HG03575 (cell line): Measurements from ENCODE around the gene GZF1.
"Not testable (repeated sequence)": the region's sequence is repeated elsewhere in the genome, so short reads cannot be mapped to it uniquely, and the experiment has no call there.

Experiments
- ATAC-seq: cut with Tn5 transposase; IDR thresholded peaks from one replicate; pipeline ENCODE4 v1.9.1; 2021; ENCODE audit not compliant: unreplicated experiment, insufficient number of reproducible peaks, low FRiP score; ENCODE audit errors: extremely low read depth

Gene GZF1

DNA sequence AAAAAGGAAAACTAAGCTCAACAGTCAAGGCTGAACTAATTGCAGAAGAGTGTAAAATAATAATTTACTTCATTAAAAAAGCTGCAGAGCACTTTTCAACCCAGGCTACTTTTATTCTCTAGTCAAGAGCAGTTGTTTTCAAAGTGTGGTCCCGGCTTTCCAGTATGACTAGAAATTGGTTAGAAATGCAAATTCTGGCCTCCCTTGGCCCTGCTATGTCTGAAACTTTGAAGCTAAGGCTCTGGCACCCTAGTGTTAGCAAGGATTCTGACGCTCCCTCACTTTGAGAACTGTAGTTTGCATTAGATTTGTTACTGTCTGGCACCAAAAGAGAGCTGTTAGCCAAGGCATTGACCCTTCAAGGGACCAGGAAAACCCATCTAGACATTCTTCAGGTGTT, 20.9 kb upstream of the GZF1 start:
- ATAC-seq, result no peak

DNA sequence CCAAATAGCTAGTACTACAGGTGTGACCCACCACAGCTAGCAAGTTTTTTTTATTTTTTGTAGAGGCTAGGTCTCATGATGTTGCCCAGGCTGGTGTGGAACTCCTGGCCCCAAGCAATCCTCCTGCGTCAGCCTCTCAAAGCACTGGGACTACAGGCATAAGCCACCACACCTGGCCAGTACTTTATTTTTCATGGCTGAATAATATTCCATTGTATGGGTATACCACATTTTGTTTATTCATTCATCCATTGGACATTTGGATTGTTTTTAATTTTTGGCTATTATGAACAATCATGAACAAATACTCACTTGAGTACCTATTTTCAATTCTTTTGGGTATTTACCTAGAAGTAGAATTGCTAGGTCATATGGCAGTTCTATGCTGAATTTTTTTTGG, 18.4 kb upstream of the GZF1 start:
- no peak for ATAC-seq

DNA sequence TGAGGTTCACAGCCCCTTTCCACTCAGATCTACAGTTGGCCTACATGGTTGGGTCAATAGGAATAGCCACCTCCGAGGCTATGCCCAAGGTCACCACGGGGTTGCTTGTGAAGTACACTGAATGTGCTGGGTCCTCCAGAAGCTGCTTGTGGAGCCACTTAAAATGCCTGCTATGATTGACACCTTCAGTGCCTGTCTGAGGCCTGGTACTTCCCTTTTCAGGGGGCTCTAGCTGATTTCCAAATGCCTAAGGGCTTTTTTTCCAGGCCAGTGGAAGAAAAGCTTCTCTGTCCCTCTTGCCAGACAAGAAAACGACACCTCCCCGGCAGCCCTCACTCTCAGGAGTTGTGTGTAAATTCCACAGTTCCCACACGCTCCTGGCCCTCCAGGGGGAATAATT, 17.6 kb upstream of the GZF1 start:
- ATAC-seq, result no peak

DNA sequence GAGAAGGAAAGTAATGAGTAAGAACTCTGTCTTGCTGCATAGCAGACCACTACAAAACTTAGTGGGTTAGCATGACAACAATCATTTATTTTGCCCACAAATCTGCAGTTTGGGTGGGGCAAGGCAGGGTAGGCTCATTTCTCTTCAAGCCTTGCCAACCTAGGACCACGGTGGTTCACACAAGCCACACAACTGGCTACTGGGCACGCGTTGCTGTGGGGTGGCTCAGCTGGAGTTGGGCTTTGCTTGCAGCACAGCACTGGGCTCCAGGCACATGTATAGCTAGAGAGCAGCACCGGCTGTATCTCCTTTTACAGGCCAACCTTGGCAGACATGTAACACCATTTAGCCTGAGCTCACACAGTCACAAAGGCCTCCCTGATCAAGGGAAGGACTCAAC, 16.0 kb upstream of the GZF1 start:
- ATAC-seq, result no peak

DNA sequence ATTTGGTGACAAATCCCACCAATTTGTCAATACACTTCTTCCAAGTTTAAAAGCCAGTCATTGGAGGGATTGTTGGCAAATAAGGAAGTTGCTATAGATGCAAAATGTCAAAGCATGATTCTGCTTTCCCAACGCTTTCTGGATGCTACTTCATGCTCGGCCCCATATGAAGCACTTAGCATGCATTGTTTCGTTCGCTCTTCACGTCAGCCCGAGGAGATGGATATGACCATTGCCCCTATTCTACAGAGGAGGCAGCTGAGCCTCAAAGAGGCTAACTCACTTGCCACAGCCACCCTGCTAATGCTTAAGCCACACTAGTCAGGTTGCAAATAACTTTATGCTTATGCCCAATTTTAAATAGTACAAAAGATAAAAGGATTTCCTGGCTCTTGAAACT, 14.2 kb upstream of the GZF1 start:
- no peak for ATAC-seq

DNA sequence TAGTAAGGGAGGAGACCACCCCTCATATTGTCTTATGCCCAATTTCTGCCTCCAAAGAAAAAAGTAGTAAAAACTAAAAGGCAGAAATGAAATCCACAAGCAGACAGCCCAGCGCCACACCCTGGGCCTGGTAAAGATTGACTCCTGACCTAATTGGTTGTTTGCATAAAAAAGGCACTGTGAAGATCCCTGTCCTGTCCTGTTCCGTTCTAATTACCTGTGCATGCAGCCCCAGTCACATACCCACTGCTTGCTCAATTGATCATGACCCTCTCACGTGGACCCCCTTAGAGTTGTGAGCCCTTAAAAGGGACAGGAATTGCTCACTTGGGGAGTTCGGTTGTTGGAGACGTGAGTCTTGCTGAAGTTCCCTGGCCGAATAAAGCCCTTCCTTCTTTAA, 13.5 kb upstream of the GZF1 start:
- not testable (repeated sequence) for ATAC-seq

DNA sequence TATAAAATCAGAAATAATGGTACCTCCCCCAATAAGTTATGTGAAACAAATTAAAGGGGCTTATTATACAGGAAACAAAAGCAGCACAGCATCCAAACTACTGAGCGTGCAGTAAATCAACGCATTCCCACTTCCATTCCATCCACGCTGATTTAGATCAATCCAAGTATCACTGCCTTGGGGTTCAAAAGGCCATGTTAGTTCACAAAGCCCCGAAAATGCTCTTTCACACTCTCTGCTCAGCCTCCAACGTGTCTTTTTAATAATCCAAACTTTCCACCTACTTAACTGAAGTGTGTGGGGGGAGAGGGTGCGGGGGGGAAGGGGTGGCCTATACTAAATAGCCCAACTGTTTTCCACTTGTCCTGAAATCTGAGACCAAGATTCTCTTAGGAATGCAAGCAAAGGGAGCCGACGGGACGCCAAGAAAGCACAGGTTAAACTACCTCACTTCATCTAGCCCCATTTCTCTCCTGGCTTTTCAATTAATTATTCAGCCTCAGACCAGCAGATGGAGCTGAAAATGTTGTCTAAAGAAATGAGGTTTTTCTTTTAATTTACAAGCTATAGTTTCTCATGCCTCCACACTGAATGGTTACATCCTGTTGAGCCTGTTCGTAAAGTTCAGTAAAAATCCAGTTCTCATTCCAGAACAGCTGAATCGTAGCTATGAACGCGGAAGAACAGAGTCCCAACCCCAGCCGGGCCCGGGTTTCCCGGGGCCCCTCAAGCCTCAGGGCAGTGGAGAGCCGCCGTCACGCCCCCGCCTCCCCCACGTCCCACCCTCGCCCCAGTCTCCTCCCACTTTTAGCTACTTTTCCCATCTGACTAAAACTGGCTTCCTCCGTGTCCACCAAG, 12.4 kb upstream of the GZF1 start:
- no peak for ATAC-seq

DNA sequence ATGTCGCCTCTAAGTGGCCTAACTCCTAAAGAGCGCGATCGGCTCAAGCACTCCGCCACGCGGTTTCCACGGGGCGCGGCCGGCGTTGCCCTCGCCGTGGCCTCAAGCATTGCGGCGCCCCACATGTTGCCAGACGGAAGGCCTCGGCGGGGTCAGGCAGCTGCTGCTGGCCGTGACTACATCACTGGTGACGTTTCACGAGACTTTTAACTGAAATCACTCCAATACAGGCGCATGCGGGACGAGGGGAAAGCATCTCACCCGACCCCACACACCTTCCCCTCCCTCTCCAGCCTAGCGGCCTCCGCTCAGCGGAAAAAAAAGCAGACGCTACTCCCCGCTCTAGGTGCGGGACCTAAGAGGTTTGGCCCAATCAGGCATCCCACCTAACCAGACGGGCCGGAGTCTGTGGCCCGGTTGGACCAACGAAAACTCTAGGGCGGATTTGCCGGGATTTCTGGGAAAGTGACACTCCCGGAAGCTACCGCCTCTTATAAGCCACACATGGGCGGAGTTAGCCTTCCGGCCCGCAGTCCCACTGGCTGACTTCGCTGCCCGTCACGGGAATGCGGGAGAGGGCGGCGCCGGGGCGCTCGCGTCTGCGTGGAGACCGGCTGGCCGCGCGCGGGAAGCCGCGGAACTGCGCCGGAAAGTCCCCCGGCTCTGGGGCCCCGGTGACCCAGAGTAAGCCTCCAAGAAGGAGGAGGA, 11.6 kb upstream of the GZF1 start, which contains the start of gene NXT1:
Gene NXT1 (plus strand): TSS at position 596 of the 708 bp plus-strand sequence. CDS start 3,251 bp downstream, outside the sequence.
- ATAC-seq, result peak; percentile 61

DNA sequence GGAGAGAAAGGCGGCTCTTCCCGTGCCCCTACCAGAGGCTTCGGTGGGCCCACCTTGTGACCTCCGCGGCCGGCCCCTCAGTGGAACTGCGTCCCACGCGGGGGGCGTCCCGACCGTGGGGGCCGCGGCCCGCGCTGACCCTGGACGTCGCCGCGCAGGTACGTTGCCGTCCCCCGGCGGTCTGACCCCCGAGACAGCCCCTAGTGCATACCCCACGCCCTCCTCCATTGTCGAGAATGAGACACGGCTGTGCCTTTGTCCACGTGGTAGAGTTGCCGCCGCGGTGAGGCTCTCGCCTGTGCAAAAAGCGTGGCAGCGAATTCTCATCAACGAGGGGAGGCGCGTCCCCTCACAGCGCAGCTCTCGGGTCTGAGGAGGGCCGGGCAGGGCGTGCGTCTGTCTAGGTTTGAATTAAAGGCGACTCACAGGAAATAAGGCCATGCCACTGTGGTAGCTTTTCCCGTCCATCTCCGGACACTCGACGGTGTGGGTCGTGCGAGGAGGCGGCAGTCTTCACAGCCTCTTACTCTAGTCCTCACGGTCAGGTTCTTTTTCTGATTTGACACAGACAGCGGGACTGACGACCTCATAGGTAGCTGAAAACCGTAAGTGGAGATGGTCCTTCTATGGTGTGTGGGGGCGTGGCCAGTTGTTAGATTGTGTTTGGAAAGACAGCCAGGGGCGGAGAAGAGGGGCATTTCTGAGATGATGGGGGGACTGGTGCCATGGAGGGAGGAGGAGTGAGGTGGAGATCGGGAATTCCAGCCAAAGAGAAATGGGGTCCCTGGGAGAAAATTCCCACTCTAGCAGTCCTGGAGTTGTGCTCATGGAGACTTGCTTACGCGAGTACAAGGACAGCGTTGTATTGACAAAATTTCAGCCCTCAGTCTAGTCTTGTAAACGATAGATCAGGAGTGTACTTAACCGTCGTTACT, 10.8 kb upstream of the GZF1 start:
- no peak for ATAC-seq

DNA sequence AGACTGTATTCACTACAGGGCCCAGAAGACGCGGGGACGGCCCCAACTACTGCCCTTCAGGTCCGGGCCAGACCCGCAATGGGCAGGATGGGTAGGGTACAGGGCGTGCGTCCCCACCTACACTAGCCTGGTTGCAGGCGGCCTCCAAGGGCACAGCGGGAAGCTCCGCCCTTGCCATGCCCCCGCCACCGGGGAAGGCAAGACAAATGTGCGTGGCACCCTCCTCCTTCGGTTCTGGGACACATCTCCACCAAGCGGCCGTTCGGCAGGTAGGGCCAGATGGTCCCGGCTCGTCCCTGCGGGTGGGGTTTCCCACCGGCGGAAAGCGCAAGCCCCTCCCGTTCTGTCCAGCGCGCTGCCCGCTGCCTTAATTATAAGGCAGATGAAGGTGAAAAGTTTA, 5.8 kb upstream of the GZF1 start:
- ATAC-seq, result no peak

DNA sequence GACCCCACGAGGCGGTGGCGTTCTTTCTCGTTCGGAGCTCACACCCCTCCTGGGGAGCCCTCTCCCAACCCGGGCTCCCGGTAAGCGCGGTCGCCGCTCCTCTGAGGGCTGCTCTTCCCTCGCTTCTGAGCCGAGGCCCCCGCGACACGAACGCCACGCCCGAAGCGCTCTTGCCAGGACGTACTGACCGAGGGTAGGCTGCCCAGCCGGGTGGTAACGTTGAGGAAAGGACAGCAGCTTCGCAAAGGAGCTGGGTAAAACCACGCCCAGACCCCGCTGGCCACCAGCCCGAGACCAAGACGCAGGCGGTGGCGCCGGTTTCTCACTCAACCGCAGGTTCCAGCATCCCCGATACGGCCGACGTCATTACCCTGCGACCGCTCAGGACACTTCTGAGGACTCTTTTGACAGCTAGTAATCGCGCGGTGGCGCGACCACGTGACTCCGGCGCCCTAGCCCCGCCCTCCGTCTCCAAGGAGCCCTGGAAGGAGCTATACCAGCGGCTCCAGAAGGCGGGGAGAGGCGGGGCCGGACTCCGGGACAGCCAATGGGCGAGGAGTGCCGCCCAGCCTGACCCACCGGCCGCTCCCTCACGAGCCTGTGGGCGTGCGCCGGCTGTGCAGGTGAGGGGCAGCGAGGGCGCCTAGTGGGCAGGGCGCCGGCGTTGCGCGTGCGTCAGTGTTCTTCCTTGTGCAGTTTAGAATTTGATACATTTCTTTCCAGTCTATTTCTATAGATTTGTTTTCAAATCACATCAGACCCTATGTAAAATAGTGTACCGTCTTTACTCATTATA, 4.0 kb upstream of the GZF1 start:
- peak; percentile 49 for ATAC-seq

DNA sequence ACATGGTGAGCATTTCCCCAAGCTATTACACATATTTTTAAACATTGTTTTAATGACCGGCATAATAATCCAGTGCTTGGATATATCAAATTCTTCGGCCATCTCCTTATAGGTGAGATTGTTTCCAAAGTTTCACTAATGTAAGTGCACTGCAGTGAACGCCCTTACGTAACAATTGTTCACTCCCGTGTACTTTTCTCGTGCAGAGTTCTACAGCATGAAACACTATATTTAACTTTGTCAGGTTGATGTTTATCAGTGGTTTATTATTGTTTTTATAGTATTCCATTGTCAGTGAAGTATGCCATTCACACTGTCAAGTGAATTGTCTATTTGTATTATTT, 3.4 kb upstream of the GZF1 start:
- no peak for ATAC-seq

DNA sequence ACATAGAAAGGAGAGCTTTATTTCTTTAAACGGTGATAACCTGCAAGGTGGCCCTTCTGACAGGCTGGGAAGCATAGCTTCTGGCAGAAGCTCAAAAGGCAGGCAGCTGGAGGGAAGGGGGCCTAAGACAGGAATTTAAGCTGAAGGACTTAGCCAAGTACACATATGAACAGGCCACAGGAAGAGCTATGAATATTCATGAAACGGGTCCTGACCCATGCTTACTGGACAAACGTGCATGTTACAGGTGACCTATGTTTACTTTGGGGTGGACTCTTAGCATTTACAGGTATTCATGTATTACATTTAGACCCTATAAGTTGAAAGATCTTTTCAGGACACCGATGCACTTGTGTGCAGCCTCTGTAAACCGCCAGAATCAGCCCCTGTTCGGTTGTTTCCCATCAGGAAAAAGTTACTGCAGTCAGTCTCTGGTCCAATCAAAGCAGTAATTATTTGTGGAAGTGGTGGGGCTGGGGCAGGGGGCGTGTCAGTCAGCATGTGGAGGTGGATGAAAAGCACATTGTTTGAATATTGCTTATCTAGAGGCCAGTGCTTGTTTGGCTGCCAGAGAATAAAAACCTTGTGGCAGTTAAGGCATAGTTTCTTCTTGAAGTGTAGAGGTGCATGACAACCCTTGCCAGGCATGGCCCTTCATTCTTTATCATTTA, 2.9 kb upstream of the GZF1 start:
- no peak for ATAC-seq

DNA sequence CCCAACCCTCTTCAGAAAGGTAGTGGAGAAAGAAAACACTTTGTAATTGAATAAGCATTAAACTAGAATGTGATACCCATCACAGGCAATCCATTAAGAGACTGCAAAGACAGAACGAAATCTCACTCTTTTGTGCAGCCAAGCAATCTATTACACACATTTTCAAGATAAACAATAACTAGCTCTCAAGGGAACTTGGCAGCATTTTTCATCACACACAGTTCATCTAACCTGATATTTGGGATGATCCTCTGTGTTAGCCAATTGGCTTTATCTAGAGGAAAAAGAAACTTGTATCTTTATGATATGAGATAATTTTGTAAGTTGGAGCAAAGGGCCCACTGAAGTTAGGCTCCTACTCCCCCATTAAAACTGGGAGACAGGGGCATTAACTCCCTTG, 1.5 kb upstream of the GZF1 start:
- no peak for ATAC-seq

DNA sequence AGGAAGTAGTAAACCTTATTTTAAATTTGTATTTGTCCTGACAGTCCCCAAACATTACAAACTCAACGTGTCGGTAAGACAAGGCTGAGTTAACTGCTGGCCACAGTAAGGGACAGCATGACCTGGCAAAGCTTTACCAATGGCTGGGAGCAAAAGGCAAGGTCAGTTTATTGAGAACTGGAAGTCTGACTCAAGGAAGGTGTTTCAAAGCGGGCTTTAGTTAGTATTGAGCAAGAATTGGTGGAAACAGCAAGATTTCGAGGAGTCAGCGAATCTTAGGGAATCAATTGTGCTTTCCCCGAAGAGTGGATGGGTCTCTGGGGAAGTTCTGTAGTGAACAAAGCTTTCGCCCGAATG, 885 bp upstream of the GZF1 start:
- no peak for ATAC-seq

DNA sequence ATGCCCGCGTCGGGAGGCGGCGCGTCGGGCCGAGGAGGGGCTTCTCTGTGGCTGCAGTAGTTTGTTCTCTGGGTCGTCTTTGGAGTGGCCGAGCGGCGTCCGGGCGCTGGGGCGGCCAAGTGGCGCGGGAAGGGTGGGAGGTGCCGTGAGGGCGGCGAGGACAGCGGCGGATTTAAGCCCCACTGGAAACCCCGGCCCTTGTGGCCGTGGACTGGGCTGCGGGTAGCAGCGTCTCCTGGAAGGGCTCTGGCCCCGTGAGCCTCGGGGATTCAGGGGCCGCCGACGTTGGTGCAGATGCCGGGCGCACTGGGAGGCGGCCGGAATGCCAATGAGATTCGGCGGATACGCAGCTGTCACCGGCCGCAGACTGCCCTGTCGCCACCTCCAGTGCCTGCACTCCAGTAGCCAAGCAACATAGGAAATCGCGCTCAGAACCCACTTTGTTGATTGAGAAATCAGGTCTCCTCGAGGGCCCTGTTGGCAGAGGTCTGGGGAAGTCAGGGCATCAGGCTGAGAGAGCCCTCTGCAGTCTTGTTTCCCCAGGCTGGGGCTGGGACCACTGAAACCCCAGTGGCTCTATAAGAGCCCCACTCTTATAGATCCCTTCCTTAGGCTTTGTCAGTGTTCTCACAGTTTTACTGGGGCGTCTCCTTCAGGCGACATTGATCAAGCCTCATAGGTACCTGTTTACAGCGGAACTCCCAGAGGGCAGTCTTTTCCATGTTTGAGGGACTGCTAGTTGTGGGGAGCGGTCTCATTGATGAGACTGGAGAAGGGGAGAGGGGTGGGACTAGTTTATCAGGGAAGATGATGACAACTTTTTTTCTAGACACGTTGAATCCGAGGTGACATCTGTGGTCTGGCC, 642 bp downstream of the GZF1 start:
- no peak for ATAC-seq

DNA sequence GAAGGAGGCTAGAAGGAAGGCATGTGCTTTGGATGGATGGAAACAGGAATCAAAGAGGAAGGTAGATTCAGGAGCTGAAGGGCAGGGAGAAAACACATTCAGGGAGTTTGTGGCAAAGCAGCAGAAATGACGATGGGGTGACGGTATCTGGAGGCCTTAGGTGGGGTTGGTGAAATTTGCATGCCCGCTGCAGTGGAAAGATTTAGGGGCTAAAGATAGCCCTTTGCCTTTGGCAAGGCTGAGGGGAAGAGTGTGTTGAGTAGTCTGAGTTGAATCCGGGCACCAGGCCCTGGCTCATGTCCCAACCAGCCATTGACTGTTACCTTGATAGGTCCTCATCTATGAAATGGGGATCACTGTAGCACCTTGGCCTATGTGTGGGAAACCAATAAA, 1.3 kb downstream of the GZF1 start:
- ATAC-seq, result no peak
